ENCODE data around the gene CAPN8.
A peak's percentile ranks its signal among the peaks of the same experiment; 100 is the strongest.

Gene CAPN8

DNA sequence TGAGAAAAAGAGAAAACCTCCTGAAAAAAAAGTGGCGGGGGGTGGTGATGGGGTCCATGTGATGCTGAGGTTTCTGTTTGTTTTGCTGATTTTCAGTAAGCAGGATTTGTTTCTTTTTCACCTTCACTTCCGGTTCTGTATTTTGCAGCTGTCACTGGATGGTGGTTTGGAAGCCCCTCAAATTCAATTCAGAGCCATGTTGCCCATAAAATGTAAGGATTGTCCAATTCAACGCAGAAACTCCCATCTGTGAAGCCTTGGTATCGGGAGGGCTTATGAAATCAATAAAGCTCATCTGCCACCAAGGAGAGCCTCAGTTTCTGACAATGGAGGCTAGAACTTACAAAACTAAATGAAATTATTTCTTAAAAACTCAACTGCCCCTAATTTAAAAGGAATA lies 12.1 kb downstream of the CAPN8 start:
- TF ChIP-seq GATA3 (IDR thresholded peaks at IDR 0.05; ENCODE audit: low read depth, low read length) (no peak), GATA2 (IDR thresholded peaks at IDR 0.05; ENCODE audit: low read depth, low read length) (no peak)

DNA sequence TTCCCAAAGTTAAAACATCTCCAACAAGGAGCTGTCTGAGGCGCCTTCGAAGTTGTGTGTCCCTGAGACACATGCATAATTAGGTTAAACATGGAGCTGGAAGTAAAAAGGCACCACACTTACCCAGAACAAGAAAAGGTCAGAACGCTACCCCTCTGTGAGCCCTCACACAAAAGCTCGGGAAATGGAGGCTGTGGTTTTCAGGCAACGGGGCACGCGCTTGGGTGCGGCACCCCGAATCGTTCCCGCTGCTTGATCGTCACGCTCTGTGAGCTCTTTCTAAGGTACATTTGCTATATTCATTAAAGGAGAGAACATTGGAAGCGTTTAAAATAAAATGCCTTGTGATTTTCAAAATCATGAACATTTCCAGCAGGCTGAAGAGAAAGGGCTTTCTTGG lies 12.5 kb downstream of the CAPN8 start:
- TF ChIP-seq GATA2 (IDR thresholded peaks at IDR 0.05; ENCODE audit: low read depth, low read length) = no peak
- no peak for TF ChIP-seq GATA3 (IDR thresholded peaks at IDR 0.05; ENCODE audit: low read depth, low read length)

DNA sequence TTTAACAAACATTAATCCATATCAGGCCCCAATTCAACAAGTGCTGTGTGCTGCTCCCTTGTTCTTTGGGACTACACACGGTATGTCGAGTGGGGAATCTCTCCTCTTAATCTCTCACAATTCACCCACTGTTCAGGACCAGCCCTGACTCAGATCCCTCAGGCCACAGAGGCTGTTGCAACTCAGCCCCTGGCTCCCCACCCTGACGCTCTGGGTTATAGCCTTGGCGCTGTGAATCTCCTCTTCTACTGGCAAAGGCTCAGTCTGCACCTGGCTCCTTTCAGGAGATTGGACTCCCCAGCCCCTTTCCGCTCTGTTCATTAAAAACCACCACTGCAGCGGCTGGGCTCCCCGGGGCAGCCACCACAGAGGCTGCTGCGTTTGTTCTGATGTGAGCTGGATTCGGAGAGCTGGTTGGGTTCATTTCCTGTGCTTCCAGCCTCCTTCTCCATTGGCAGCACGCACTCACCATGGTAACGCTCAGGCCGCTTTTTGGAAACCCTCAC lies 13.0 kb downstream of the CAPN8 start:
- TF ChIP-seq GATA2 (IDR thresholded peaks at IDR 0.05; ENCODE audit: low read depth, low read length) (no peak), GATA3 (IDR thresholded peaks at IDR 0.05; ENCODE audit: low read depth, low read length) (no peak)

DNA sequence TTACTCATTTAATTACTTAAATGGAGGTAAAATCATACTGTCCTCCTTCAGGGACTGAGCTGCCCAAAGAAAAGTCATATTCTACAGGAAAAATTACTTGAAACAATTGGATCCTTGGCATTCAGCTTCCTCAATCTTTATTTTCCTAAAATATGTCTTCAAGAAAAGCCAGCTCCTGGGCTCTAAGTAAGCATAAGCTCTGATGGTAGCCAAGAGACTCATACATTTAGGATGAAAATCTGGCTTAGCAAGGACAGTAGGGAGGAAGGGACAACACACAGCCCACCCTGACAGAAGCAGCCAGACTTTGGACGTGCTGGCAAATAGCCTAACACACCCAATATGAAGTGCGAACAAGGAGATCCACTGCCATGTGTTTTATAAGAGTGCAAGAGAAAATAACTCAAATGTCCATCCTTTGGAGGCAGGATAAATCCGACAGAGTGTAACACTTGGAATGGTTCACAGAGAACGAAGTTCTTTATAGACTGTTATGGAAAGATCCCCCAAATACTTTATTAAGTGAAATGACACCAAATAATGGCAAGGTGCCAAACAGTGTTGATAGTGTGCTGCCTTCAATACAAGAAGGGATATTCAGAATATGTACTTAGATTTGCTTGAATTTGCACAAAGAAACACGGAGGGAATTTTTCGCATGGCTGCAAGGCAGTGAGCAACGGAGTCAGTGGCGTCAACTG lies 14.1 kb downstream of the CAPN8 start:
- TF ChIP-seq GATA2 (IDR thresholded peaks at IDR 0.05; ENCODE audit: low read depth, low read length) (no peak), GATA3 (IDR thresholded peaks at IDR 0.05; ENCODE audit: low read depth, low read length) (no peak)

DNA sequence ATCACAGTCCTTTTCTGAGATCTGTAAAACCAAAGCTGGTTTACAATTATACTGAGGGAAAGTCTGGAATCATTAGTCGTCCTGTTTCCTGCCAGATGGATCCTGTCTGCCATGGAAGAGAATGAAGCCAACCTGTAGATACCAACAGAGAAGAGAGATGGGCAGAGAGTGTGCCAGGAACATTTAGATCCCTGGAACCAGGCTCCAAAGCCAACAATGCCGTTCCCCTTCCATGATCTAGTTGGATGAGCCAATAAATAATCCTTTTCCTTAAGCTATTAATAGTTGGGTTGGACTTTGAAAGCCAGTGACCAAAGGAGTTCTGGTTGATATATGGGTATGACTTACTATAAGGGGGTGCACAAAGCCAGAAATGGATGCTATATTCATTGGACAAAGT lies 15.0 kb downstream of the CAPN8 start:
- no peak for TF ChIP-seq GATA3 (IDR thresholded peaks at IDR 0.05; ENCODE audit: low read depth, low read length)
- TF ChIP-seq GATA2 (IDR thresholded peaks at IDR 0.05; ENCODE audit: low read depth, low read length) = no peak

DNA sequence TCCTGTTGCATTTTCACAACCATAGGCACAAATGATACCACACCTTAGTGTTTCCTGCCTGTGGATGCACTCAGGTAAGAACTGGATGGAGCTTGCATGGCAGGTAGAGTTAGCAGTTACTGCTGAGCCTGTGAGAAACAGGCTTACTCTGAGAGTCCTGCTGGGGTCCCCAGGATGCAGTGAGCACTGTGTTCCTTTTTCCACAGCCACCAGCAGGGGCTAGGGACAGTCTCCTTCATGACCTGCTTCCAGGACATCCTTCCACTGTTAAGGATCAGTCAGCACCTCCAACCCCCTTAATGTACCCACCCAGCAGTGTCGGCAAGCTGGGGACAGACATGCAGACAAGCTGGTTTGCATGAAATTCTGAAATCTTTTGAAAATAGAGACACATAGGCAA lies 16.3 kb downstream of the CAPN8 start:
- TF ChIP-seq GATA2 (IDR thresholded peaks at IDR 0.05; ENCODE audit: low read depth, low read length) (no peak), GATA3 (IDR thresholded peaks at IDR 0.05; ENCODE audit: low read depth, low read length) (no peak)

DNA sequence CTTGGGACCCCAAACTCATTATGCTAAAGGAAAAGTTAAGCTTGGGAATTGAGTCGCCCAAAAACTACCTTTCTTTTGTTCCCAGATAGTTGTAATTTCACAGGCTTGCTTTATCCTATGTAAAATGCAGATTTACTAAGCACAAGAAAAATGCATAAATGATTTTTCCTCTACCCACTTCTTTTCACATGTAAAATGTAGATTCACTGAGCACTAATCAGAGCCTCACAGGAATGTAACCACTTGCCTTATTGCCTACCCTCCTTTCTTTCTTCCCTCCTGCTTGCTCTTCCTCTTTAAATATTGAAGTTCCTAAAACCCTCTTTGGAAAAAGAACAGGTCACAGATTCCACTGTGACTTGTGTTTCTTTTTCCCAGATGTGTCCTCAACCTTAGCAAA lies 18.3 kb downstream of the CAPN8 start:
- TF ChIP-seq GATA3 (IDR thresholded peaks at IDR 0.05; ENCODE audit: low read depth, low read length) (no peak), GATA2 (IDR thresholded peaks at IDR 0.05; ENCODE audit: low read depth, low read length) (no peak)

DNA sequence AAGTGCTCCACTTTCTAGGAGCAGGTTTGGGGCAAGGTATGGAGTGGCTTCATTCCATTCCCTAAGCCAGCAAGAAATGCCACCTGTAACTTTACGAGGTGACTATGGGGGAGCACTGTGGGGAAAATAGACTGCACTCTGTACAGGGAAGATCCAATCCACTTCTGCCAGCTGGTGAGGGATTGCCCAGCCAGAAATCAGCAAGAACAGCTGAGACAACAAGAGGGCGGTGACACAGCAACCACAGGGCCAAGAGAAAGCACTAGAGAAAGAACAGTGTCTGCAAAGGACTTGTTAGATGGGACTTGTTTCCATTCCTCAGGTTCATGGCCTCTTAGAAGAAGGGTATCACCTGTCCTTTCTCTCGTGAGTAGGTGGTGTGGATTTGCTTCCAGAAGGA lies 19.6 kb downstream of the CAPN8 start:
- TF ChIP-seq GATA2 (IDR thresholded peaks at IDR 0.05; ENCODE audit: low read depth, low read length) = no peak

DNA sequence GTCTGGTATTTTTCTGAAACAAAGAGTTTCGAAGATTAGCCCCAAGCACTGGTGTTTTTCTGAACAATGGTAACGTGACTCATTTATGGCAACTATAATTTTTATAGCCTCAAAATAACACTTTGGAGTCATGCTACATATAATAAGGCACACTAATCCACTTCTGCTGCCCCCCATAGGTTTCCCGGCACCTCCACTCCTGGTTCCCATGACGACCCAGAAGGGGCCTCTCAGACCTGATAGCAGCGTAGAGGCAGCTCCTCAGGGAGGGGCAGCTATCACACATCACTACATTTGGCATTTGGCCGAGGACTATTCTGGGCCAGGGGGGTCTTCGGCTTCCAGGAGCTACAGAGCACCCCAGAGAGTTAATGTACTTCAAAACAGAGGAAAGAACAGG lies 23.3 kb downstream of the CAPN8 start:
- TF ChIP-seq GATA2 (IDR thresholded peaks at IDR 0.05; ENCODE audit: low read depth, low read length) = no peak
- no peak for TF ChIP-seq GATA3 (IDR thresholded peaks at IDR 0.05; ENCODE audit: low read depth, low read length)

DNA sequence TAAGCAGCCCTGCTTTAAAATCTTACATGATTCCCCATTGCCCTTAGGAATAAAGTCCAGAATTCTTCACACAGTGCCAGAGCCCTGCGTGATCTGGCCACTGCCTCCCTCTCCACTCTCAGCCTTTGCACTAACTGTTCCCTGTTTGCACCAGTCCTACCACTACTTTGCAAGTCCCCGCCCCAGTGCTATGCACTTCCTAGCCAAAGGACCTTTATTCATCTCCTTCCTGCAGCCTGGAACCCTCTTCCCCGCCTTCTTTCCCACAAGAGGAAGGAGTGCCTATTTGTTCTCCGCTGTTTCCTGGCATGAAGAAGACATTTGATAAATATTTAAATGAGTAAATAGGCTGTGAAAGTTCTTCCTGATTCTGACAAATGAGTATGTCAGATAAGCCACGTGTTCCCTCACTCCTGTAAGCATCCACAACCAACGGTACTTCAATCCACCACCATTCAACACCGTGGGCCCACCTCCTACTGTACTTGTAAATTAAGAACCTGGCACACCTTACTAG lies 23.9 kb downstream of the CAPN8 start:
- TF ChIP-seq GATA3 (IDR thresholded peaks at IDR 0.05; ENCODE audit: low read depth, low read length) (no peak), GATA2 (IDR thresholded peaks at IDR 0.05; ENCODE audit: low read depth, low read length) (no peak)

DNA sequence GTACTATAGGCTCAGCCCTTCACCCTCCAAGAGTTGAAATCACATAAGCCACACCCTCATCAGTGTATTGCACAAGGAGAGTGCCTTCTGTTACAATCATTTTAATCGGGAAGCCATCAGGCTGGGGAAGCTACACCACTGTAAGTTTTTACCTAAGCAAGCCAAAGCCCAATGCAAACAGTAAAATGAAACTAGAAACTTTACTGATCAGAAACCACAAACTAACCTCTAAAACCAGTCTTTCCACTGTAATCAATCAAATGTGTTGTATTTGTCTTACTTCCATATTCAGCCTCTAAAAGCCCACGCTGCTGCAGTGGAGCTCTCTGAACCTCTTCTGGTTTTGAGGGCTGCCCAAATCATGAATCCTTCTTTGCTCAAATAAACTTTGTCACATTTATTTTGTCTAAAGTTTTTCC lies 26.2 kb downstream of the CAPN8 start:
- no peak for TF ChIP-seq GATA2 (IDR thresholded peaks at IDR 0.05; ENCODE audit: low read depth, low read length)
- TF ChIP-seq GATA3 (IDR thresholded peaks at IDR 0.05; ENCODE audit: low read depth, low read length) = no peak

DNA sequence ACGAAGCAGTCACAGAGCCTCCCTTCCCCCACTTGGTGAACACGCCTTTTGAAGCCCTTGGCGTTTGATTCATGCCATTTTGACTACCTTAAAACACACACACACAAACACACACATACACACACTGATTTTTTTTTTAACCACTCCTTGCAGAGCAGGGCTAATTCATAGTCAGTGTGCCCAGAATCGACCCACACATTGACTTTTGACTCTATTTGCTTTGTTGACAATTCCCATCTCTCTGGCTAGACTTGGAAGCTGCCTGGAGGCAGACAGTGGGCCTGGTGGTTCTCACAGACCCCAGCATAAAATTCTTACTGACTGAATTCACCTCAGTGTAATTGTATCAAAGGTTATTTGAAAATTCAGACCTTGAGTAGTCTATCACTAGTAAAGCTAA lies 30.3 kb downstream of the CAPN8 start:
- TF ChIP-seq GATA2 (IDR thresholded peaks at IDR 0.05; ENCODE audit: low read depth, low read length) (no peak), GATA3 (IDR thresholded peaks at IDR 0.05; ENCODE audit: low read depth, low read length) (no peak)

DNA sequence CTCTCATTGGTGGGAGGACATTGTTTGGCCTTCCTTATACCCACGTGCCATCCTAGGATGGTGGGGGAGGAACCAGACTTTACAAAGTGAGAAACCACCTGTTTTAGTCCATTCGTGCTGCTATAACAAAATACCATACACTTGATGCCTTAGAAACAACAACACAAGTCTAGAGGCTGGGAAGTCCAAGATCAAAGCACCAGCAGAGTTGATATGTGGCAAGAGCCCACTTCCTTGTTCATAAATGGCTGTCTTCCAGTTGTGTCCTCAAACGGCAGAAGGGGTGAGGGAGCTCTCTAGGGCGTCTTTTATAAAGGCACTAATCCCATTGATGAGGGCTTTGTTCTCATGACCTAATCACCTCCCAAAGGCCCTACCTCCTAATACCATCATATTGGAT lies 31.1 kb downstream of the CAPN8 start:
- no peak for TF ChIP-seq GATA3 (IDR thresholded peaks at IDR 0.05; ENCODE audit: low read depth, low read length)
- no peak for TF ChIP-seq GATA2 (IDR thresholded peaks at IDR 0.05; ENCODE audit: low read depth, low read length)

DNA sequence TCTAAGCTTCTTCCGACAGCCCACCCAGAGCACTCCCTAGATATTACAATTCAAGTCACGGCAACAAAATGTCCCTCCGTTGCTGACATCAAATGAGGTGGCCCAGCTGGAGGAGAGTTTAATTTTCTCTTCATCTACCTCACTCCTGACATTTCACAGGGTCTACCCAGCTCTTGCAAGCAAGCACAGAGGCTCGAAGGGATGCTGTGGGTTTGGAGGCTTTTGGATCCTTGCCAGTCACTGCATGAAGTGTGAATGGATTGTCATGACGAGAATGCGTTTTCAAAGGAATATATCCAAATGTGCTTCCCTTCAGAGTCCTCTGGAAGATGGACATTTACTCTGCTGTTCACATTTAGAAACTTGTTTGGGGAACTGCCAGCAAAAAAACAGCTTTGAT lies 33.5 kb downstream of the CAPN8 start:
- TF ChIP-seq GATA2 (IDR thresholded peaks at IDR 0.05; ENCODE audit: low read depth, low read length) (no peak), GATA3 (IDR thresholded peaks at IDR 0.05; ENCODE audit: low read depth, low read length) (no peak)

DNA sequence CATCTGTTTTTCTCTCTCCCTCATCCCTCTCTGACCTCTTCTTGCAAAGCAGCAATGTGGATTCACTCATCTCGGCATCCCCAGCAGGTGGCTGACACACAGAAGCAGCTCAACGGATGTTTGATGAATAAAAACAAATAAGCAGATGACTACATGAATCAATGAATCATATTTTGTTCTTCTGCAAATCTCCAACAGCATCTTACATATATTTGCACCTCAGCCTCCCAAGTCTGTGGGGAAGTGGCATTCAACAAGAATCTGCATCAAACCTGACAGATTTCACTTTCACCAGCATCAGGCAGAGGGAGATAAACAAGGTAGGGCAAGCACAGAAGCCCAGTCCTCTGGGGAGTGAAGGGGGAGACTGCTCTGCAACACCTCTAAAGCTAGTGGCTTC lies 34.0 kb downstream of the CAPN8 start:
- TF ChIP-seq GATA3 (IDR thresholded peaks at IDR 0.05; ENCODE audit: low read depth, low read length) = no peak
- 0 out of 2 replicates have a peak, but pooled peaks have one; percentile 13 for TF ChIP-seq GATA2 (IDR thresholded peaks at IDR 0.05; ENCODE audit: low read depth, low read length)

DNA sequence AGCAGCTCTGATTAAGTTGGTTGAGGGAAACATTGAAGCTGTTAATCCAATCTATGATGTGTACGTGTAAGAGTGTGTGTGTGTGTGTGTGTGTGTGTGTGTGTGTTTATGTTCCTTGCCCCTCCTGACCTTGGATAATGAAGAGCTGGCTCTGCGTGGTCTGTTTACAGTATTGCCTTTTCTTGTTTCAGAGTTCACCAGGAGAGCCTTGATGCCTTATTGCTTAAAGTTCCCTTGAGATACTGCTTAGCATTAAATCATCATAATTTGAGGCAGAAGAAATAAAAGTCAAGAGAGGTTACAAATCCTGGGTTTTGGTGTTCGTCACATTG lies 36.4 kb downstream of the CAPN8 start:
- no peak for TF ChIP-seq GATA2 (IDR thresholded peaks at IDR 0.05; ENCODE audit: low read depth, low read length)
- no peak for TF ChIP-seq GATA3 (IDR thresholded peaks at IDR 0.05; ENCODE audit: low read depth, low read length)
